ENCODE results near the gene MOSMO.

DNA sequence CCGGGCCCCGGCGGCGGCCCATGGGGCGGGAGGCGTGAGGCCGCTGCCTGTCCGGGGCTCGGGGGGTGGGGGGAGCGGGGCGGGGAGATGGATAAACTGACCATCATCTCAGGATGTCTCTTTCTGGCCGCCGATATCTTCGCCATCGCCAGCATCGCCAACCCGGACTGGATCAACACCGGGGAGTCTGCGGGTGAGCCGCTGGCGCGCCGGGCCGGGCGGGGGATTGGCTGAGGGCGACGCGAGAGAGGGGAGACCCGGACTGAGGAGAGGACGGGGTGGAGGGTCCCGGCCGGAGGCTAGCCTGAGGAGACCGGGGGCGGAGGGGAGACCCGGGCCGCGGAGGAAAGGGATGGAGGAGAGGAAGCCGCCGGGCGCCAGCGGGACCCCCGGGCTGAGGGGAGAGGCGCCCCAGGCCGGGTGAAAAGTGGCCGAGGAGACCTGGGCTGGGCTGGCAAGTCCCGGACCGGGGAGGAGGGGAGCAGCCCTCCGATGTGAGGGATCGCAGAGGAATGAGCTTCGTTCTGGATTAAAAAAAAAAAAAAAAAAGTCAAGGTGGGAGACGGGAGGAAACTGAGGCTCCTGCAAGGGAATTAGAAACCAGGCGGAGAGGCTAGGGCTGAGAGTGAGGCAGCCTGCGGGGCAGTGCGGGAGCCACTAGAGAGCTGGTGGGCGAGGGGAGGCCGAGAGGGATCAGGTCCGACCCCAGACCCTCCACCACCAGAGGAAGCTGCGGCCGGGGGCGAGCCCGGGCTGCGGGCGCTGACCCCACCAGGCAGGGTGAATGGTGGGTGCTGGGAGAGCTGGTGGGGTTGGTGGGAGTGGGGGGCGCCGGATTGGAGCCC is 526 bp downstream of the MOSMO start:
- TF ChIP-seq SMC3 (conservative IDR thresholded peaks at IDR 0.05; ENCODE audit: insufficient read depth, low read depth, low read length) (no peak), FOXK2 (conservative IDR thresholded peaks at IDR 0.05 in 1 of 2, IDR thresholded peaks at IDR 0.05 in 1 of 2; ENCODE audit: low read depth in 2 of 2) (no peak), POLR2AphosphoS5 (IDR thresholded peaks at IDR 0.05; ENCODE audit: control insufficient read depth, insufficient read depth, low read depth, low read length) (no peak), ZFPM2 (CRISPR knock-in tag; IDR thresholded peaks at IDR 0.05) (no peak), BRF1 (IDR thresholded peaks at IDR 0.05; ENCODE audit: borderline replicate concordance, extremely low read depth, insufficient read length) (no peak), SREBF2 (CRISPR knock-in tag; IDR thresholded peaks at IDR 0.05) (no peak), ZFX (CRISPR knock-in tag; IDR thresholded peaks at IDR 0.05) (no peak), MEF2A (IDR thresholded peaks at IDR 0.05; ENCODE audit: control insufficient read depth, low read depth, low read length) (no peak), NONO (IDR thresholded peaks at IDR 0.05; ENCODE audit: low read depth in 2 of 2, low read length in 1 of 2) (no peak), ZKSCAN1 (IDR thresholded peaks at IDR 0.05; ENCODE audit: low read depth, low read length) (no peak)
- TF ChIP-seq, protein P1, sequence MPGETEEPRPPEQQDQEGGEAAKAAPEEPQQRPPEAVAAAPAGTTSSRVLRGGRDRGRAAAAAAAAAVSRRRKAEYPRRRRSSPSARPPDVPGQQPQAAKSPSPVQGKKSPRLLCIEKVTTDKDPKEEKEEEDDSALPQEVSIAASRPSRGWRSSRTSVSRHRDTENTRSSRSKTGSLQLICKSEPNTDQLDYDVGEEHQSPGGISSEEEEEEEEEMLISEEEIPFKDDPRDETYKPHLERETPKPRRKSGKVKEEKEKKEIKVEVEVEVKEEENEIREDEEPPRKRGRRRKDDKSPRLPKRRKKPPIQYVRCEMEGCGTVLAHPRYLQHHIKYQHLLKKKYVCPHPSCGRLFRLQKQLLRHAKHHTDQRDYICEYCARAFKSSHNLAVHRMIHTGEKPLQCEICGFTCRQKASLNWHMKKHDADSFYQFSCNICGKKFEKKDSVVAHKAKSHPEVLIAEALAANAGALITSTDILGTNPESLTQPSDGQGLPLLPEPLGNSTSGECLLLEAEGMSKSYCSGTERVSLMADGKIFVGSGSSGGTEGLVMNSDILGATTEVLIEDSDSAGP (CRISPR knock-in tag; IDR thresholded peaks at IDR 0.05) = no peak
- TF ChIP-seq, protein P2, sequence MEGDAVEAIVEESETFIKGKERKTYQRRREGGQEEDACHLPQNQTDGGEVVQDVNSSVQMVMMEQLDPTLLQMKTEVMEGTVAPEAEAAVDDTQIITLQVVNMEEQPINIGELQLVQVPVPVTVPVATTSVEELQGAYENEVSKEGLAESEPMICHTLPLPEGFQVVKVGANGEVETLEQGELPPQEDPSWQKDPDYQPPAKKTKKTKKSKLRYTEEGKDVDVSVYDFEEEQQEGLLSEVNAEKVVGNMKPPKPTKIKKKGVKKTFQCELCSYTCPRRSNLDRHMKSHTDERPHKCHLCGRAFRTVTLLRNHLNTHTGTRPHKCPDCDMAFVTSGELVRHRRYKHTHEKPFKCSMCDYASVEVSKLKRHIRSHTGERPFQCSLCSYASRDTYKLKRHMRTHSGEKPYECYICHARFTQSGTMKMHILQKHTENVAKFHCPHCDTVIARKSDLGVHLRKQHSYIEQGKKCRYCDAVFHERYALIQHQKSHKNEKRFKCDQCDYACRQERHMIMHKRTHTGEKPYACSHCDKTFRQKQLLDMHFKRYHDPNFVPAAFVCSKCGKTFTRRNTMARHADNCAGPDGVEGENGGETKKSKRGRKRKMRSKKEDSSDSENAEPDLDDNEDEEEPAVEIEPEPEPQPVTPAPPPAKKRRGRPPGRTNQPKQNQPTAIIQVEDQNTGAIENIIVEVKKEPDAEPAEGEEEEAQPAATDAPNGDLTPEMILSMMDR (IDR thresholded peaks at IDR 0.05 in 2 of 3, conservative IDR thresholded peaks at IDR 0.05 in 1 of 3; ENCODE audit: insufficient read depth in 2 of 3, low read depth in 1 of 3, low read length in 3 of 3) = no peak
